Activated CD4-positive, alpha-beta T cell treated with anti-CD3 and anti-CD28 coated beads for 1 hour (primary cell): ENCODE measurements around the gene TCEAL2.
"Not testable (repeated sequence)": the region's sequence is repeated elsewhere in the genome, so short reads cannot be mapped to it uniquely, and the experiment has no call there.

Source experiments
- DNase-seq: peaks from one replicate; pipeline ENCODE4 v3.0.0-alpha.2; 2020

TCEAL2 gene

GRCh38 chrX:102125436-102125835 is at the start of gene TCEAL2:
Gene TCEAL2, plus strand, starts transcription at chrX:102125679. Its CDS starts 1,152 bp downstream, at chrX:102126831.
- DNase-seq: not testable (repeated sequence)

DNA sequence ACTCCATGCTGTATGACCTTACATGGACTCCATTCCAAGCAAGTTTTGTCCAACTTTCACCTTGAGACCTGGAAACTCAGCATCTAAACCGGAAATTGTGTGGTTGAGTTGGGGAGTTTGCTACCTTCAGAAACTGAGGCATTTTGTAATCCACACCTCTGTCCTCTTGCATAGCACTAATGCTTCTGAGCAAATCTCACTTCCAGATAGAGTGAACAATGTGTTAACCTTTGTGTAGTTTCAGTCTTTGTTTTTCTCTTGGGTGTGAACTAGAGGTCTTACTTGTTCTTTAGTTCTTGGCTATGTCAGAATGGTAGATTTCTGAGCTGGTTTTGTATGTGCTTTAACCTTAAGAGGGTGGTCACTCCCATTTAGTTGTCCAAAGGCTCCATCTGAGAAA is 48.1 kb upstream of the TCEAL2 start:
- no peak for DNase-seq

GRCh38 chrX:102085706-102086105 is 39.8 kb upstream of the TCEAL2 start:
- DNase-seq: no peak

GRCh38 chrX:102113367-102113766 is 12.1 kb upstream of the TCEAL2 start:
- no peak for DNase-seq

DNA sequence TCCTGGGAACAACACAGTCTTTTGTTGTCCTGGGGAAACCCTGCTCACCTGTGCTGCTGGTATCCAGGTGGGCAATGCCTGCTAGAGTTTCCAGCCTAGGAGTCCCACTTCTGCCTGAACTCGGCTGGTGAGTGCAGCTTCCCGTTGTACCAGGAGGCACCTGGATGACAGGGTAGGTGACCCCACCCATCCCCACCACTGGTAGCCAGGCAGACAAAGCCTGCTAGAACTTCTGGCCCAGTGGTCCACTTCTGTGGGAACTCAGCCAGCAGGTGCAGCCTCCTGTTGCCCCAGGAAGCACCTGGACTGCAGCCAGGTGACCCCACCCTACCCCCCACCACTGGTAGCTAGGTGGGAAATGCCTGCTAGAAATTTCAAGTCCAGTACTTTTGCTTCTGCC is 9.7 kb upstream of the TCEAL2 start:
- DNase-seq: no peak

DNA sequence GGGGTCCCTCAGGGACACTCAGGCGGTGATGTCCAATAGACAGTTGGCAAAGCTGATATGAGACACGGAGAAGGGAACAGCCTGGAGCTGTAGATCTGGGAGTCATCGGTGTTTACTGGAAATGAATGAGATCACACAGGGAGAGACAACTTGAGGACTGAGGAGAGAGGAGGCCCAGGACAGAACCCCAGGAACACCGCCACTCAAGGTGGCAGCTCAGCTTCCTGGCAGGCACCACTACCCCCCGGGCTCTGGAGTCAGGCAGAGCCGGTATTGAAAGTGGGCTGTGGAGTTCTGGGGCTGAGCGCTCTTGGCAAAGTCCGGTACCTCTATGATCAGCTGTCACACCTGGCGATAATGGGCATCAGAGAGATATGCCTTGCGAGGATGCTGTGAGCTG is 465 bp upstream of the TCEAL2 start:
- not testable (repeated sequence) for DNase-seq

DNA sequence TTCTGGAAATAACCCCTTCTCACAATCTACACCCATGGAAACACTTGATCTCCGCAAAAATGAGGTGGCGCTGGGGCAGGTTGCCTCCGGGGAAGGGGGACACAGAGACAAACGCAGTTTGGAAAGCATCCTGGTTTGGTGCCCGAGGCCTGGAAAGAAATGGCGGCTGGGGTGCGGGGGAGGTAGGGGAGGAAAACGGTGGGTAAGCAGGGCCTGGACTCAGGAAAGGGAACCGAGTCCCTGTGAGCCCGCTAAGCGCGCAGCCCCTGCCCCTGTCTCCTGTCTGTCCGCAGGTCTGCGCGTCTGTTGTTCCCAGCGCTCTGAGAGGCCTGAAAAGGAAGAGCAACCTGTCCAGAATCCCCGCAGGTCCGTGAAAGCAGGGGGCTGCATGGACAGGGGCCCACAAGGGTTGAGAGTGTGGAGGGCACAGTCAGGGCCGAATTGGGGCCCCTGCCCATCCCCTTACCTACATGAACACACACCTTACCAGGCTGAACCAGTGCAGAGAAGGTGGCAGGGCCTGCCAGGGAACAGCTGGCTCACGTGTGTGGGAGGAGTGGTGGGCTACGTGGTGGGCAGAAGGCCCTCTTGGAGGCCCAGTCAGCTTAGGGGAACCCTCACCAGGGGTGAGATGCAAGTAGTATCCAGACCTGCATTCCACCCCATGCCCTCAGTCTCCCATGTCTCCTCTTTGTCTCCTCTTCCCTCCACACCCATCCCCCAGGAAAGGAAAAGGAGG is 770 bp downstream of the TCEAL2 start:
- not testable (repeated sequence) for DNase-seq

DNA sequence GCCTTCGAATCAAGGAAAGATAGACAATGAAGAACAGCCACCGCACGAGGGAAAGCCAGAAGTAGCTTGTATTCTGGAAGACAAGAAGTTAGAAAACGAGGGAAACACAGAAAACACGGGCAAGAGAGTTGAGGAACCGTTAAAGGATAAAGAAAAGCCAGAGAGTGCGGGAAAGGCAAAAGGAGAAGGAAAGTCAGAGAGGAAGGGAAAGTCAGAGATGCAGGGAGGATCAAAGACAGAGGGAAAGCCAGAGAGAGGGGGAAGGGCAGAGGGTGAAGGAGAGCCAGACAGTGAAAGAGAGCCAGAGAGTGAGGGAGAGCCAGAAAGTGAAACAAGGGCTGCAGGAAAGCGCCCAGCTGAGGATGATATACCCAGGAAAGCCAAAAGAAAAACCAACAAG is 1.4 kb downstream of the TCEAL2 start:
- DNase-seq: no peak

- no peak for DNase-seq
Observed at GRCh38 chrX:102129473-102129872, 4.0 kb downstream of the TCEAL2 start.

DNA sequence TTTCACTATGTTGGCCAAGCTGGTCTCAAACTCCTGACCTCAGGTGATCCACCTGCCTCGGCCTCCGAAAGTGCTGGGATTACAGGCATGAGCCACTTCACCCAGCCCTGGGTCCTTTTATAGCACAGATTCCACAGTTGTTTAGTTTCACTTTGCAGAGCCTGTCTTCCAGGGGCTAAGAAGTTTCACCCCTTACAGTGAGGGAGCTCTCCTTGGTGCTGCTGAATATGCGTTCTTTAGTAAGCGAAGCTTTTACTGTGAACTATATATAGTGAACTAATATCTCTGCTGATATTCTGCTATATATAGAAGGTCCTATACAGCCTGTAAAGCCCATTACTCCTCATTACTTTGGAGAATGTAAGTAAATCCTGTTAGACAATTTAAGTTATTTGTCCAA is 12.6 kb downstream of the TCEAL2 start:
- DNase-seq: no peak

GRCh38 chrX:102140876-102141275 is 15.4 kb downstream of the TCEAL2 start:
- DNase-seq: not testable (repeated sequence)

GRCh38 chrX:102141631-102142030 is 16.2 kb downstream of the TCEAL2 start:
- not testable (repeated sequence) for DNase-seq

GRCh38 chrX:102142274-102142673 is 16.8 kb downstream of the TCEAL2 start, which contains the start of gene TCEAL6:
Gene TCEAL6, minus strand, starts transcription at chrX:102142481.
- DNase-seq: not testable (repeated sequence)

DNA sequence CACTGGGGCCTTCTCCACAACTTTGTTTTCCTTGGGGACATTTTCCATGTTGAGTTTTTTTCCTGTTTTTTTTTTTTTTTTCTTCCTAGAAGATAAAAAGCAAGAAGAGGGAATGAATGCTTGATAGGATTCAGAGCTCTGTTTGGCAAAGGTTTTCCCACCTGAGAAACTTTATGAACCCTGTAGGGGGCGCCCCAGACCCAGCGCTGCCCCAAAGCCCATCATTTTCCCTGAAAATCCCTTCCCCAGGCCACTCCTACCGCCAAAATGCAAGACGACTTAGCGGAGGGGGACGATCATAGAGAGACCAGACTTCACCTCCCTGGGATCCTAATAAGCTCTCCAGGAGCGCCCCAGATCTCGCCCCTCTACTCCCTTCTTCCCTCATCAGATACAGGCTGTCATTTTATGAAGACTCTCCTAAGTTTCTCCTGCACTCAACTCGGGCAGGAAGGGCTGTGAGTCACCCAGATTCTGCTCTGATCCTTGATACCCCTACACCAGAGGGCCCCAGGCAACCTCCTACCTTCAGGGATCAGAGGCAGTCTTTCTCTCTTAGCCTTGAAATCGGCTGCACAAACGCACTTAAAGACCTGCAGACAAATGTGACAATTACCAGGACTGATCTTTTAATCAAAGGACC is 28.9 kb downstream of the TCEAL2 start:
- no peak for DNase-seq

GRCh38 chrX:102154900-102155805 is 29.7 kb downstream of the TCEAL2 start:
- no peak for DNase-seq

DNA sequence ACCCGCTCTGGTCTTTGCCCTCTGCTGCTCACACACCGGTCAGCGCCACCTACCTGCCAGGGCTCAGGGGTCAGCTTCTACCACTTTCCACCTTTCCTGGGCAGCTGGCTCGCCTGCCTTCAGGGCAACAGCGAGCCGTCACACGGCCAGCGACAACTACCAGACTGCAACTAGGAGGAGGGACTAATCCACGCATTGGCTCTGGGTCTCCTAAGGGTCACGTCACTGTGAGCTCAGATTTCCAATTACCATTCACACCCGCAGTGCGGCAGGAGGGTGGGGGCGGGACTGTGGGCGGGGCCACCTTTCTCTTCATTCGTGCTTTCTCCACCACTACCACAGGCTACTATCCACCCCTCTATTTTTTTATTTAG is 30.3 kb downstream of the TCEAL2 start, which contains the start of gene BEX5:
Gene BEX5 (minus strand): TSS at position 172 of the 374 bp plus-strand sequence. CDS start 1,712 bp downstream, outside the sequence.
- peak; percentile 39 for DNase-seq
